MCF 10A (cell line): ENCODE results near the gene OSBPL9. TPM values are rescaled to one million over a fixed set of nuclear protein-coding genes. Genes with fewer than 3 reads are reported as not detected.

Experiments used
- BruUV-seq: library from RNA; stranded (reverse); fragments of 400-500 nt; replicated peaks from 2 replicates; lab custom pipeline; 2021; lab: Mats Ljungman, UMichigan
- CTCF ChIA-PET: fragments of 300-600 bp; sonication (Branson Sonifier 250); formaldehyde crosslinking; extraction: SDS; loops from one replicate; lab custom pipeline; 2021; ENCODE audit warnings: antibody characterized with exemption, inconsistent platforms; lab: Yijun Ruan, JAX
- POLR2A ChIA-PET: fragments of 300-600, 350-650 bp; sonication (Branson Sonifier 250); formaldehyde crosslinking; extraction: SDS; loops from one replicate; lab custom pipeline; 2020; ENCODE audit warnings: antibody characterized with exemption, inconsistent platforms; lab: Yijun Ruan, JAX
- DNase-seq: peaks from one replicate; pipeline ENCODE4 v3.0.0-alpha.2; 2018; ENCODE audit not compliant: unreplicated experiment
- H3K27ac Mint-ChIP-seq: one replicate; pipeline ENCODE4 v1.8.0; 2022; ENCODE audit warnings: mild to moderate bottlenecking, low read depth, mixed read lengths; ENCODE audit not compliant: unreplicated experiment
- H3K27me3 Mint-ChIP-seq: one replicate; pipeline ENCODE4 v1.8.0; 2022; ENCODE audit warnings: mixed read lengths; ENCODE audit not compliant: insufficient read depth, unreplicated experiment
- H3K36me3 Mint-ChIP-seq: one replicate; pipeline ENCODE4 v1.8.0; 2022; ENCODE audit warnings: mild to moderate bottlenecking, moderate library complexity, mixed read lengths; ENCODE audit not compliant: insufficient read depth, unreplicated experiment
- H3K4me1 Mint-ChIP-seq: one replicate; pipeline ENCODE4 v1.8.0; 2022; ENCODE audit warnings: mixed read lengths; ENCODE audit not compliant: insufficient read depth, unreplicated experiment
- H3K4me3 Mint-ChIP-seq: one replicate; pipeline ENCODE4 v1.8.0; 2022; ENCODE audit warnings: mild to moderate bottlenecking, moderate library complexity, mixed read lengths; ENCODE audit not compliant: unreplicated experiment
- H3K9me3 Mint-ChIP-seq: one replicate; pipeline ENCODE4 v1.8.0; 2022; ENCODE audit warnings: mixed read lengths; ENCODE audit not compliant: unreplicated experiment
- CTCF ChIP-seq: fragments of 200-600 bp; IDR thresholded peaks from one replicate; pipeline ENCODE4 v1.8.0; 2022; ENCODE audit warnings: antibody characterized with exemption, mild to moderate bottlenecking; ENCODE audit not compliant: unreplicated experiment
- intact Hi-C: fragments of 100-400 bp; cut with micrococcal nuclease; formaldehyde crosslinking; loops from 2 replicates; pipeline ENCODE4 v1.14.1; 2022
- total RNA-seq: library from RNA; stranded (reverse); gene quantifications from 2 replicates; pipeline ENCODE4 v1.2.3, GENCODE V29; 2022

Gene OSBPL9
- total RNA-seq, 1 experiment from 2014 or later, result 51.7 TPM

DNA sequence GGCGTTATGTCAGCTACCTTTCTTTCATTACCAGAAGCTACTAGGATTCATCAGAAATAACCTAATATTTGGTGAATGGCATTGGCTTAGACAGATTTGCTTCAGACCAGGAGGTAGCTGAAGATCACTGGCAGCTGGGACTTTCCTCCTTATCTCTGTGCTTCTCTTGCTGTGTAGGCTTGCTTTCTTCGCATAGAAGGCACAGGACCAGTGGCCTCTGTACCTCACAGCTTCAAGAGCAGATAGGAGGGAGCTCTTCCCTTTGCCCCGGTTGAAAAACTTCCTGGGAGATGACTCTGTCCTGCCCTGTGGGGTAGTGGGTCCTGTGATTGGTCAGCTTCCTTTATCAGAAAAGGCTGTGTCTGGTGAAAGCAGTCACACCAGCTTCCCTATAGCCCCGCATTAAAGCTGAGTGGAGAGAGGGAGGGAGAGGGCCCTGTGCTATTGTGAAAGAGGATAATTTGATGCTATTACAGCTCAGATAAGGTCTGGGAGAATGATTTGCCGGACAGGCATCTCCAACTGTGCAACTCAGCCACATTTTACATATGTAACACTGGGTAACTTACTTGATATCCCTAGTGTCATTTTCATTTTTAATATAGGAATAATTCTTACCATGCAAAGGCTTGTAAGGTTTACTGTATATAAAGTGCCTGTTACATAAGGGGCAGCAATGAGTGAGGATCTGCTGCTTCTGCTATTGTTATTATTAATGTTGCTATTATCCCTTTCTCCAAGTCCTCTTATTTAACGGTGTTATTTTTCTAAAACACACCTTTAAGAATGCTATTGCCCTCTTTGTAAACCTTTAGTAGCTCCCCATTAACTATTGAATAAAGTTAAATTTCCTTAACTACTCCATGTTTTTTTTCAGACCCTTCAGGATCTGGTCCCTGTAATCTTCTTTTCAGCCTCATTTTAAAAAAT, 31.6 kb downstream of the OSBPL9 start:
- intact Hi-C loops, result no loop called here
- Mint-ChIP-seq H3K27ac (no peak overlapping the region), H3K4me1 (peaks cover 21% of the 10 kb centered on the region), H3K9me3 (peaks cover 2% of the 10 kb centered on the region), H3K36me3 (peaks cover 7% of the 10 kb centered on the region), H3K4me3 (no peak overlapping the region), H3K27me3 (no peaks in the 10 kb centered on the region)
- TF ChIP-seq CTCF, result no peak
- peak; percentile 24 for DNase-seq
- no TSS peak for BruUV-seq
- CTCF ChIA-PET, result interaction anchor here (0.5 to 1.8 kb wide), 4 partner anchors 11 to 120 kb away, joined by 3 to 7 read pairs (median 3); no protein-coding TSS in a partner anchor
- POLR2A ChIA-PET, result interaction anchor here (0.6 to 1.6 kb wide), 5 partner anchors 24 to 82 kb away, joined by 3 to 5 read pairs (median 3); no protein-coding TSS in a partner anchor

DNA sequence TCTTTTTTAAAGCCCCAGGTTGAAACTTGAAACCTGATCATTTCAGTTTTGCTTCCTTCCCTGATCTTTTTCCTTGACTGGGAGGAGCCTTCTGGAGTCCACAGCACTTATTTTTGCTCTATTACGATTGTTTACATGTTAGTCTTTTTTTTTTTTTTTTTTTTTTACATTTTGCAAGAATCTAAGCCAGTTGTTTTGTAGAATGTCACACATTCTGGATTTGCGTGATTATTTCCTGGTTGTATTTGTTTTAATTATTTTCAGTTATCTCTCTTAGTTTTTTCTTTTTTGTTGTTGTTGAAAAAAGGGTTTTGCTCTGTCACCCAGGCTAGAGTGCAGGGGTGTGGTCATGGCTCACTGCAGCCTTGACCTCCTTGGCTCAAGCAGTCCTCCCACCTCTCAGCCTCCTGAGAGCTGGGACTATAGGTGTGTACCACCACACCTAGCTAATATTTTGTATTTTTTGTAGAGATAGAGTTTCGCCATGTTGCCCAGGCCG, 32.8 kb downstream of the OSBPL9 start:
- Mint-ChIP-seq H3K9me3 (no peaks in the 10 kb centered on the region), H3K4me3 (no peak overlapping the region), H3K4me1 (peaks cover 9% of the 10 kb centered on the region), H3K36me3 (peaks cover 7% of the 10 kb centered on the region), H3K27ac (peak overlapping the region; percentile 57), H3K27me3 (no peaks in the 10 kb centered on the region)
- DNase-seq, result no peak
- CTCF ChIA-PET, result interaction anchor here (0.6 kb wide), 1 partner anchor 13 kb away, joined by 3 read pairs; no protein-coding TSS in a partner anchor
- no peak for TF ChIP-seq CTCF
- intact Hi-C loops, result no loop called here
- POLR2A ChIA-PET, result no interaction called here
- no TSS peak for BruUV-seq

DNA sequence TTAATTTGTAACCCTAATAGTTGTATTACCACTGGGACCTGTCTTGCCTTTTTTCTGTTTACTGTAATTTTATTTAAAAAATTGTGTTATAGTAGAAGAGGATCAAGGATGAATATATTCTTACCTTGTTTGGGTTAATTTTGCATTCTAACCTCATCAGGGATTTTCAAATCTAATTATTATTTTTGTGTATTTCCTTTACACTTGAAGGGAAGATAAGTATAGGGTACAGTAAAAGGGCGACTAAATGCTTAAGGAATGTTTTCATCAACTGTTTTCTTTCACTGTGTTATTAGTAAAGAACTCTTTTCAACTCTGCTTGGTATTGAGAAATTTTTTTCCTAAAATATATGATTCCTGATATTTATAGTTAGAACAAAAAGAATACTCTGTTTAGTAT, 33.3 kb downstream of the OSBPL9 start:
- DNase-seq, result no peak
- Mint-ChIP-seq H3K9me3 (no peaks in the 10 kb centered on the region), H3K27ac (peak overlapping the region; percentile 57), H3K27me3 (no peaks in the 10 kb centered on the region), H3K4me3 (no peak overlapping the region), H3K4me1 (peaks cover 4% of the 10 kb centered on the region), H3K36me3 (peaks cover 8% of the 10 kb centered on the region)
- TF ChIP-seq CTCF, result no peak
- POLR2A ChIA-PET, result no interaction called here
- no TSS peak for BruUV-seq
- CTCF ChIA-PET, result interaction anchor here (0.6 kb wide), 1 partner anchor 13 kb away, joined by 3 read pairs; no protein-coding TSS in a partner anchor
- intact Hi-C loops, result no loop called here

GRCh38 chr1:51651552-51651942, 34.7 kb downstream of the OSBPL9 start:
- no peak for TF ChIP-seq CTCF
- Mint-ChIP-seq H3K4me3 (no peak overlapping the region), H3K9me3 (no peaks in the 10 kb centered on the region), H3K4me1 (no peaks in the 10 kb centered on the region), H3K27ac (no peak overlapping the region), H3K36me3 (peaks cover 15% of the 10 kb centered on the region), H3K27me3 (no peaks in the 10 kb centered on the region)
- CTCF ChIA-PET, result interaction anchor here (2.5 kb wide), 1 partner anchor 117 kb away, joined by 10 read pairs; no protein-coding TSS in a partner anchor
- no peak for DNase-seq
- POLR2A ChIA-PET, result no interaction called here
- intact Hi-C loops, result no loop called here
- no TSS peak for BruUV-seq
